Hepatocyte (in vitro differentiated cells): Measurements from ENCODE around the gene GARIN3.

Source experiments
- EZH2 ChIP-seq: fragments of 200-600 bp; sonication (generic); IDR thresholded peaks from 2 replicates; pipeline ENCODE4 v1.6.1; 2016; ENCODE audit warnings: antibody characterized with exemption, mild to moderate bottlenecking, borderline replicate concordance
- EZH2phosphoT487 ChIP-seq: fragments of 200-600 bp; sonication (generic); IDR thresholded peaks from one replicate; pipeline ENCODE4 v1.6.1; 2018; ENCODE audit warnings: antibody characterized with exemption, mild to moderate bottlenecking, low read depth, moderate library complexity; ENCODE audit not compliant: unreplicated experiment, severe bottlenecking
- TF ChIP-seq, protein P1 (sequence below): fragments of 200-600 bp; sonication (generic); IDR thresholded peaks from 2 replicates; pipeline ENCODE4 v1.5.1; 2016; ENCODE audit warnings: antibody characterized with exemption, mild to moderate bottlenecking; ENCODE audit not compliant: poor library complexity

DNA sequence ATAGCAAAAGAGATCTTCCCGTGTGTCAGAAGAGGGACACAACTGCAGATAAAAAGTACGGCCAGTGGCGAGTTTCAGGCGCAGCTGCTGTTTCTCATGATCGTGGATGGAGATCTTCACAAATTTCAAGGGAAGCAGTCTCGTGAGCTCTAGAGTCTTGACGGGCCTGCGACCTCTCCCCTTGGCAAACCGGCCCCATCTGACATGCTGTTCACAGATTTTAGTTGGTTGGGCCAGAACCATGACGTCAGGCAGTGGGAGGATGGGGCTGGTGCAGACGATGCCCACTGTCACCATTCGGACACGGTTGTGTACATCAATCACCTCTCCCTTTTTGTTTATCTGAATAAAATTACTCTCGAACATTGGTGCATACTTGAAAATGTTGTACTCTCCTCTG, 396 bp downstream of the GARIN3 start:
- TF ChIP-seq, protein P1, sequence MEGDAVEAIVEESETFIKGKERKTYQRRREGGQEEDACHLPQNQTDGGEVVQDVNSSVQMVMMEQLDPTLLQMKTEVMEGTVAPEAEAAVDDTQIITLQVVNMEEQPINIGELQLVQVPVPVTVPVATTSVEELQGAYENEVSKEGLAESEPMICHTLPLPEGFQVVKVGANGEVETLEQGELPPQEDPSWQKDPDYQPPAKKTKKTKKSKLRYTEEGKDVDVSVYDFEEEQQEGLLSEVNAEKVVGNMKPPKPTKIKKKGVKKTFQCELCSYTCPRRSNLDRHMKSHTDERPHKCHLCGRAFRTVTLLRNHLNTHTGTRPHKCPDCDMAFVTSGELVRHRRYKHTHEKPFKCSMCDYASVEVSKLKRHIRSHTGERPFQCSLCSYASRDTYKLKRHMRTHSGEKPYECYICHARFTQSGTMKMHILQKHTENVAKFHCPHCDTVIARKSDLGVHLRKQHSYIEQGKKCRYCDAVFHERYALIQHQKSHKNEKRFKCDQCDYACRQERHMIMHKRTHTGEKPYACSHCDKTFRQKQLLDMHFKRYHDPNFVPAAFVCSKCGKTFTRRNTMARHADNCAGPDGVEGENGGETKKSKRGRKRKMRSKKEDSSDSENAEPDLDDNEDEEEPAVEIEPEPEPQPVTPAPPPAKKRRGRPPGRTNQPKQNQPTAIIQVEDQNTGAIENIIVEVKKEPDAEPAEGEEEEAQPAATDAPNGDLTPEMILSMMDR = no peak
- TF ChIP-seq EZH2phosphoT487 (no peak), EZH2 (no peak)
